RWPE2 (cell line): ENCODE results near the gene YBX1.
"Not testable (repeated sequence)": the region's sequence is repeated elsewhere in the genome, so short reads cannot be mapped to it uniquely, and the experiment has no call there.

Experiments
- ATAC-seq: fragments of 200-7000 bp; cut with Tn5 transposase; 3 replicates; pipeline ENCODE4 v1.9.1; 2021; ENCODE audit warnings: low read depth
- DNase-seq: peaks from one replicate; pipeline ENCODE4 v3.0.0-alpha.2; 2020; ENCODE audit warnings: low spot score
- H3K27ac ChIP-seq: fragments of 450-650 bp; 2 replicates; pipeline ENCODE4 v1.5.1; 2017; ENCODE audit warnings: mild to moderate bottlenecking; ENCODE audit not compliant: poor library complexity, severe bottlenecking
- H3K27me3 ChIP-seq: fragments of 250-450 bp; sonication (Bioruptor Pico); 2 replicates; pipeline ENCODE4 v1.5.1; 2021; ENCODE audit warnings: mild to moderate bottlenecking, moderate library complexity; ENCODE audit not compliant: insufficient read depth, poor library complexity, severe bottlenecking
- H3K36me3 ChIP-seq: fragments of 250-450 bp; sonication (Bioruptor Pico); 2 replicates; pipeline ENCODE4 v1.5.1; 2020; ENCODE audit warnings: low read depth, mild to moderate bottlenecking, moderate library complexity
- H3K4me1 ChIP-seq: fragments of 250-450 bp; sonication (Bioruptor Pico); 2 replicates; pipeline ENCODE4 v1.5.1; 2021; ENCODE audit warnings: mild to moderate bottlenecking, moderate library complexity; ENCODE audit not compliant: insufficient read depth, poor library complexity, severe bottlenecking
- H3K4me3 ChIP-seq: fragments of 250-450 bp; sonication (Bioruptor Pico); 2 replicates; pipeline ENCODE4 v1.5.1; 2021; ENCODE audit warnings: mild to moderate bottlenecking, moderate library complexity; ENCODE audit not compliant: severe bottlenecking
- H3K9me3 ChIP-seq: fragments of 250-450 bp; sonication (Bioruptor Pico); 2 replicates; pipeline ENCODE4 v1.5.1; 2021; ENCODE audit warnings: mild to moderate bottlenecking, moderate library complexity; ENCODE audit not compliant: severe bottlenecking
- TF ChIP-seq, protein P1 (sequence below): fragments of 450-650 bp; IDR thresholded peaks from one replicate; pipeline ENCODE4 v1.5.1; 2017; ENCODE audit warnings: mild to moderate bottlenecking, moderate library complexity; ENCODE audit not compliant: poor library complexity, severe bottlenecking

YBX1 gene

DNA sequence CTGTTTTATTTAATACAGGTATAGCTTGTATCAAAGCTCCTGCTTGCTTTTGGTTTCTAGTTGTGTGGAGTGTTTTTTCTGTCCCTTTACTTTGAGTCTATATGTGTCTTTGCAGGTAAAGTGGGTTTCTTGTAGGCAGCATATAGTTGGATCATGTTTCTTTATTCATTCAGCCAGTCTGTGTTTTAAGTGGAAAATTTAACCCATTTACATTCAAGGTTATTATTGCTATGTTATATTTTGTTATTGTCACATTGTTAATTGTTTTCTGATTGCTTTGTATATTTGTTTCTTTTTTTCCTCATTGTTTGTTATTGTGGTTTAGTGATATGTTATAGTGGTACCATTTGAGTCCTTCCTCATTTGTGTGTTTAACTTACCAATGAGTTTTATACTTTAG is 31.1 kb downstream of the YBX1 start:
- Histone ChIP-seq H3K9me3 (peaks cover 11% of the 10 kb centered on the region), H3K27me3 (no peaks in the 10 kb centered on the region), H3K4me1 (no peaks in the 10 kb centered on the region), H3K36me3 (peaks cover 37% of the 10 kb centered on the region), H3K4me3 (no peak overlapping the region), H3K27ac (no peak overlapping the region)
- no peak for ATAC-seq
- TF ChIP-seq, protein P1, sequence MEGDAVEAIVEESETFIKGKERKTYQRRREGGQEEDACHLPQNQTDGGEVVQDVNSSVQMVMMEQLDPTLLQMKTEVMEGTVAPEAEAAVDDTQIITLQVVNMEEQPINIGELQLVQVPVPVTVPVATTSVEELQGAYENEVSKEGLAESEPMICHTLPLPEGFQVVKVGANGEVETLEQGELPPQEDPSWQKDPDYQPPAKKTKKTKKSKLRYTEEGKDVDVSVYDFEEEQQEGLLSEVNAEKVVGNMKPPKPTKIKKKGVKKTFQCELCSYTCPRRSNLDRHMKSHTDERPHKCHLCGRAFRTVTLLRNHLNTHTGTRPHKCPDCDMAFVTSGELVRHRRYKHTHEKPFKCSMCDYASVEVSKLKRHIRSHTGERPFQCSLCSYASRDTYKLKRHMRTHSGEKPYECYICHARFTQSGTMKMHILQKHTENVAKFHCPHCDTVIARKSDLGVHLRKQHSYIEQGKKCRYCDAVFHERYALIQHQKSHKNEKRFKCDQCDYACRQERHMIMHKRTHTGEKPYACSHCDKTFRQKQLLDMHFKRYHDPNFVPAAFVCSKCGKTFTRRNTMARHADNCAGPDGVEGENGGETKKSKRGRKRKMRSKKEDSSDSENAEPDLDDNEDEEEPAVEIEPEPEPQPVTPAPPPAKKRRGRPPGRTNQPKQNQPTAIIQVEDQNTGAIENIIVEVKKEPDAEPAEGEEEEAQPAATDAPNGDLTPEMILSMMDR: no peak
- no peak for DNase-seq

DNA sequence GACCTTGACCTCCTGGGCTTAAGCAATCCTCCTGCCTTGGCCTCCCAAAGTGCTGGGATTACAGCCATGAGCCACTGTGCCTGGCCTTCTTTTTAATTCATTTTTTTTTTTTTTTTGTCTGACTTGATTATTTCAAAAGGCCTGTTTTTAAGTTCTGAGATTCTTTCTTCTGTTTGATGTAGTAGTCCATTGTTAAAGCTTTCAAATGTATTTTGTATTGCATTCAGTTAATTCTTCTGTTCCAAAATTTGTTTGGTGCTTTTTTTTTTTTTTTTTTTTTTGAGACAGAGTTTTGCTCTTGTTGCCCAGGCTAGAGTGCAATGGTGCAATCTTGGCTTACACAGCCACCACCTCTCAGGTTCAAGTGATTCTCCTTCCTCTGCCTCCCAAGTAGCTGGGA is 32.2 kb downstream of the YBX1 start:
- H3K4me1 ChIP-seq, ATAC-seq, H3K27me3 ChIP-seq, DNase-seq, H3K27ac ChIP-seq, H3K4me3 ChIP-seq: not testable (repeated sequence)
- peaks cover 11% of the 10 kb centered on the region for H3K9me3 ChIP-seq
- peaks cover 36% of the 10 kb centered on the region for H3K36me3 ChIP-seq

DNA sequence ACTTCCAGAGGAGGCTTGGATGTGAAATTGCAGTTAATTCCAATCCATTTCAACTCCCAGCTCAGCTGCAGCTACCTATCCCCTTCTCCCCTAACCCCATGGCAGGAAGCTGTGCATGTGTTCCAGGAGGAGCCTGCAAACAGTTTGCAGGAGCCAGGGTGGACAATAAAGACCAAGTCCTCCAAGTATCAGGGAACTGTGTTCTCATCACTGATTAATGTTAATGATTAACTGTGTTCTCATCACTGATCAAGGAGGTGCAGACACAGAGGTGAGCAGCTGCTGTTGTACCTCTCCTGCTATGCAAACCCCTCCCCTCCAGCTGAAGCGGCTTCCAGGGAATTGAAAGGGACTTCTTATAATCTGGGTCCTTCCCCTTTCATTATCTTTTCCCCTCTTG is 38.6 kb downstream of the YBX1 start:
- DNase-seq (no peak), ATAC-seq (no peak)
- H3K27ac ChIP-seq: no peak overlapping the region
- no peak overlapping the region for H3K4me3 ChIP-seq
- H3K4me1 ChIP-seq: no peaks in the 10 kb centered on the region
- H3K36me3 ChIP-seq: no peaks in the 10 kb centered on the region
- H3K9me3 ChIP-seq: no peaks in the 10 kb centered on the region
- TF ChIP-seq, protein P1: no peak
- H3K27me3 ChIP-seq: no peaks in the 10 kb centered on the region

DNA sequence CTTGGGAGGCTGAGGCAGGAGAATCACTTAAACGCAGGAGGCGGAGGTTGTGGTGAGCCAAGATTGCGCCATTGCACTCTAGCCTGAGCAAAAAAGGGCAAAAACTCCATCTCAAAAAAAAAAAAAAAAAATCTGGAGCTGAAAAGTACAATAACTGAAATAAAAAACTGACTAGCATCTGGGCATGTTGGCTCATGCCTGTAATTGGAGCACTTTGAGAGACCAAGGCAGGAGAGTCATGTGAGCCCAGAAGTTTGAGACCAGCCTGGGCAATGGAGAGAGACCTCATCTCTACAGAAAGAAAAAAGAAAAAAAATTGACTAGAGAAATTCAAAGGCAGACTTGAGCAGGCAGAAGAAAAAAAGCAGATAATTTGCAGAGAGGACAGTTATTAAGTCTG is 39.7 kb downstream of the YBX1 start:
- no peaks in the 10 kb centered on the region for H3K9me3 ChIP-seq
- TF ChIP-seq, protein P1: no peak
- no peak overlapping the region for H3K27ac ChIP-seq
- DNase-seq: no peak
- H3K27me3 ChIP-seq: no peaks in the 10 kb centered on the region
- ATAC-seq: no peak
- H3K36me3 ChIP-seq: no peaks in the 10 kb centered on the region
- H3K4me1 ChIP-seq: no peaks in the 10 kb centered on the region
- no peak overlapping the region for H3K4me3 ChIP-seq

DNA sequence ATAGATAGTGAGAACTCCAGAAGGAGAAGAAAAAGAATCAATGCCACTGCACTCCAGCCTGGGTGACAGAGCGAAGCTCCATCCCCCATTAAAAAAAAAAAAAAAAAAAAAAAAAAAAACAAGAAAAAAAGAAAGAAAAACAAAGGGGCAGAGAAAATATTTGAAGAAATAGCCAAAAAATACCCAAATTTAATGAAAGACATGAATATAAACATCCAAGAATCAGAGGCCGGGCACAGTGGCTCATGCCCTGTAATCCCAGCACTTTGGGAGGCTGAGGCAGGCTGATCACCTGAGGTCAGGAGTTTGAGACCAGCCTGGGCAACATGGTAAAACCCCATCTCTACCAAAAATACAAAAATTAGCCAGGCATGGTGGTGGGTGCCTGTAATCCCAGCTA is 40.2 kb downstream of the YBX1 start:
- not testable (repeated sequence) for H3K4me3 ChIP-seq, H3K27me3 ChIP-seq, ATAC-seq, H3K36me3 ChIP-seq, DNase-seq, H3K4me1 ChIP-seq, H3K9me3 ChIP-seq, H3K27ac ChIP-seq

DNA sequence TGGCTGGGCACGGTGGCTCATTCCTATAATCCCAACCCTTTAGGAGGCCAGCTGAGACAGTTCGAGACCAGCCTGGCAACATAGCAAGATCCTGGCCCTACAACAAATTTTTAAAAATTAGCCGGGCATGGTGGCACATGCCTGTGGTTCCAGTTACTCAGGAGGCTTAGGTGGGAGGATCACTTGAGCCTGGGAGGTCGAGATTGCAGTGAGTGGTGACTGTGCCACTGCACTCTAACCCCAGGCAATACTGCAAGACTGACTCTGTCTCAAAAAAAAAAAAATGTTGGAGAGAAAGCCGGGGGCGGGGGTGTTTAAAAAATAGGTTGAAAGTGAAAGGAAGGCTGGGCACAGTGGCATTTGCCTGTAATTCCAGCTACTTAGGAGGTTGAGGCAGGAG is 41.3 kb downstream of the YBX1 start:
- no peak for DNase-seq
- no peak for ATAC-seq
- no peak overlapping the region for H3K4me3 ChIP-seq
- no peaks in the 10 kb centered on the region for H3K9me3 ChIP-seq
- no peaks in the 10 kb centered on the region for H3K36me3 ChIP-seq
- no peaks in the 10 kb centered on the region for H3K27me3 ChIP-seq
- TF ChIP-seq, protein P1: no peak
- H3K4me1 ChIP-seq: no peaks in the 10 kb centered on the region
- H3K27ac ChIP-seq: no peak overlapping the region

DNA sequence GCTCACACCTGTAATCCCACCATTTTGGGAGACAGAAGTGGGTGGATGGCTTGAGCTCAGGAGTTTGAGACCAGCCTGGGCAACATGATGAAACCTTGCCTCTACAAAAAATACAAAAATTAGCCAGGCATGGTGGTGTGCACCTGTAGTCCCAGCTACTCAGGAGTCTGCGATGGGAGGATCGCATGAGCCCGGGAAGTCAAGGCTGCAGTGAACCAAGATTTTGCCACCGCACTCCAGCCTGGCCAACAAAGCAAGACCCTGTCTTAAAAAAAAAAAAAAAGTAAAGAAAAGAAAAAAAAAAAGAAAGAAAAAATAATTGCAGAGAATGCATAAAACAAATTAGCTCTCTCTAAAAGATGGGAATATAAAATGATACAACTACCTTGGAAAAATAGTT is 43.6 kb downstream of the YBX1 start:
- not testable (repeated sequence) for ATAC-seq, H3K27me3 ChIP-seq, H3K4me1 ChIP-seq, H3K9me3 ChIP-seq, DNase-seq, H3K36me3 ChIP-seq, H3K27ac ChIP-seq, H3K4me3 ChIP-seq
